Stimulated activated naive B cell treated with anti-CD40 and anti-IgM and Interleukin-4, amounts not matched to agents 10 μg/mL and 1 μg/mL and 100 μg/mL, for 72 hours (primary cell): ENCODE data around the gene RILPL2.
"Not testable (repeated sequence)": the region's sequence is repeated elsewhere in the genome, so short reads cannot be mapped to it uniquely, and the experiment has no call there.

Experiments used
- ATAC-seq, 2 donors: fragments of 150-1000 bp; cut with Tn5 transposase; replicated peaks; 2 replicates each; pipeline ENCODE4 v1.10.0; 2021; ENCODE audit warnings: moderate library complexity in 1 of 2
- DNase-seq: peaks from one replicate; pipeline ENCODE4 v3.0.0; 2021
- H3K27ac Mint-ChIP-seq: one replicate; pipeline ENCODE4 v1.8.0; 2022; ENCODE audit warnings: mild to moderate bottlenecking, mixed read lengths
- H3K27me3 Mint-ChIP-seq, 2 donors: one replicate each; pipeline ENCODE4 v1.8.0; 2022; ENCODE audit warnings: mixed read lengths in 2 of 2
- H3K36me3 Mint-ChIP-seq, 2 donors: one replicate each; pipeline ENCODE4 v1.8.0; 2022; ENCODE audit warnings: mixed read lengths in 2 of 2, mild to moderate bottlenecking in 1 of 2
- H3K4me1 Mint-ChIP-seq, 2 donors: one replicate each; pipeline ENCODE4 v1.8.0; 2022; ENCODE audit warnings: mixed read lengths in 2 of 2, mild to moderate bottlenecking in 1 of 2
- H3K4me3 Mint-ChIP-seq, 2 donors: one replicate each; pipeline ENCODE4 v1.8.0; 2022; ENCODE audit warnings: mild to moderate bottlenecking in 2 of 2, mixed read lengths in 2 of 2, moderate library complexity in 1 of 2
- H3K9me3 Mint-ChIP-seq, 2 donors: one replicate each; pipeline ENCODE4 v1.8.0; 2022; ENCODE audit warnings: mixed read lengths in 2 of 2, mild to moderate bottlenecking in 1 of 2

RILPL2 gene

GRCh38 chr12:123436017-123436964 is at the start of gene RILPL2:
TSS of gene RILPL2 (minus strand) at chr12:123436684. CDS start at chr12:123436420, 264 bp downstream.
- peak within 1 kb of the TSS; percentile 100 for H3K27ac Mint-ChIP-seq
- H3K27me3 Mint-ChIP-seq: no peaks in the 10 kb centered on the region
- H3K9me3 Mint-ChIP-seq: no peaks in the 10 kb centered on the region
- peaks cover 20 to 43% of the 10 kb centered on the region in 2 donors for H3K4me1 Mint-ChIP-seq
- ATAC-seq: peak; percentile 87 to 91
- peak; percentile 94 for DNase-seq
- peak within 1 kb of the TSS; percentile 91 to 99 for H3K4me3 Mint-ChIP-seq
- peaks cover 21 to 31% of the 10 kb centered on the region in 2 donors for H3K36me3 Mint-ChIP-seq

DNA sequence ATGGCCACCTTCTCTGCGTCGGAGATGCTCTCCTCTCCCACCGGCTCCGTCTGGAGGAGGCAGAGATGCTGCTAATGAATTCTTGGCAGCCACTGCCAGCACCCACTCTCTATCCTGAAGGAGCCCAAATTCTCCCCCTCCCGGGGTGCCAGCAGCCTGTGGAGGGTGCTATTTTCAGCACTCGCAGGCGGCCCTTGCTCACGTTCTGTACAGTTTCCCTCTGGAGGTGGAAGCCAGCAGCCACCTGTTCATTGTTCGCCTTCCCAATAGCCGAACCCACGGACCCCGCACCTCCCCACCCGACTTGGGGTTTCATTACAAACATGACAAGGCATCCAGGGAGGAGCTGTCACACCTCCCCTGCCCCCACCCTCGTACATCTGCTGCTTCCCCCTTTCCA is 49.3 kb upstream of the RILPL2 start:
- Mint-ChIP-seq H3K27me3 (peaks cover 5 to 21% of the 10 kb centered on the region in 2 donors), H3K9me3 (no peaks in the 10 kb centered on the region), H3K4me1 (peaks cover 9 to 13% of the 10 kb centered on the region in 2 donors), H3K27ac (no peak overlapping the region), H3K36me3 (no peaks in the 10 kb centered on the region), H3K4me3 (no peak overlapping the region)
- DNase-seq (no peak), ATAC-seq (no peak)

DNA sequence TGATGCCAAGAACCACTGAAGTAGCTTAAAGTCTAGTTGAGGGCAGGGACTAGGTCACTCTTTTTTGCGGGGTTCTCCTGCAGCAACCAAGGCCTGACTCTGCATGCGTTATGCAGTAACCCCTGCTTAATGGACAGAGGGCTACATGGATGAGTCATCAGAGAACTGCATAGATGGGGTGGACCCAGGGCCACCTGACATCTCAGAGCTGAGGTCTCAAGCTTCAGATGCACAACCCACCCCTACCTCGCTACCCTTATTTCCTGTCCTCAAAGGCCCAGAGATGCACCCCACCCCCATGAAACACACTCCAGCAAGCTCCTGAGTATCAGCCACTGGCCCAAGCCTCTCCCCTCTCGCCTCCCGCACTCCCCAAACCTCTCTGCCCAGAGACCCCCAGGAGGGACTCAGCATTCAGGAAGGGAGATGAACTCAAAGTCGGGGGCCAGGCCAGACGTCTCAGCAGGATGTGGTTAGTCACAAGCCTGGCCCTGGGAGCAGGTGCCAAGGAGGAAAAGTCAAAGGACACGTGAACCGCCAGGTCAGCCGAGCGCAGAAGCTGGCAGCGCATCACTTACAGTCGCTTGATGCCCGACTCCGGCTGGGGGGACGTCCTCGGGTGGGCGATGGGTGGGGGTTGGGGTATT is 47.2 kb upstream of the RILPL2 start:
- H3K4me3 Mint-ChIP-seq: no peak overlapping the region
- no peaks in the 10 kb centered on the region for H3K9me3 Mint-ChIP-seq
- H3K4me1 Mint-ChIP-seq: peaks cover 12 to 13% of the 10 kb centered on the region in 2 donors
- no peak for DNase-seq
- peaks cover 5 to 21% of the 10 kb centered on the region in 2 donors for H3K27me3 Mint-ChIP-seq
- peak; percentile 46 to 58 for ATAC-seq
- no peak overlapping the region for H3K27ac Mint-ChIP-seq
- H3K36me3 Mint-ChIP-seq: peaks cover 0 to 2% of the 10 kb centered on the region in 2 donors

DNA sequence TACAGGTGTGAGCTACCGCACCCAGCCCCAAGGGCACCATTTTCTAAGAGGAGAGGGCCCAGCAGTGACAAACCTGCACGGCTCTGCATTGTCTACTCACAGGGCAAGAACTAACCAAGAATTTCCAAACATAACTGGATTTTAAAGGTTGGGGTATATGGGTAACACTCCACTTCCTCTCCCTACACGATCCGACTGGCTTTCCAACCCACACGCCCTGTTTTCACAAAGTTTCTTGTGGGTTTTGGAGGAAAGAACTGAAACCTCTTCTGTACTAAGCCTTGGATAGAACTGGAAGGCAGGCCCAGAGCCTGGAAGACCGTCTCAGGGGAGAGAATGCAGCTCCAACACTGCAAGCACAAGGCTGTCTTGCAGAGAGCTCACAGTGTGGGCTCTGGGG is 46.4 kb upstream of the RILPL2 start:
- Mint-ChIP-seq H3K36me3 (peaks cover 3 to 4% of the 10 kb centered on the region in 2 donors), H3K4me1 (peaks cover 13 to 14% of the 10 kb centered on the region in 2 donors), H3K9me3 (no peaks in the 10 kb centered on the region), H3K27me3 (peaks cover 5 to 13% of the 10 kb centered on the region in 2 donors), H3K4me3 (no peak overlapping the region), H3K27ac (no peak overlapping the region)
- DNase-seq (no peak), ATAC-seq (no peak)

DNA sequence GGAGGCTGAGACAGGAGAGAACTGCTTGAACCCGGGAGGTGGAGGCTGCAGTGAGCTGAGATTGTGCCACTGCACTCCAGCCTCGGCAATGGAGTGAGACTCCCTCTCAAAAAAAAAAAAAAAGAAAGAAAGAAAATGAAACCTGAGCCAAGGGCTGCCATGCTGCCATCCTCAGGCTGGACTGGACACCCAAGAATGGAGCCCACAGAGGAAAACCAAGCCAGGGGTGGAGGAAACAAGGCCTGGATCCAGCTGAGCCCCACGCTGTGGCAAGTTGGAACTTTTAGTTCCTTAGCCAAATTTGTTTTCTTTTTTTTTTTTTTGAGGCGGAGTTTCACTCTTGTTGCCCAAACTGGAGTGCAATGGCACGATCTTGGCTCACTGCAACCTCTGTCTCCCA is 44.8 kb upstream of the RILPL2 start:
- H3K4me3 Mint-ChIP-seq, ATAC-seq, H3K27ac Mint-ChIP-seq, DNase-seq, H3K9me3 Mint-ChIP-seq: not testable (repeated sequence)
- peaks cover 4 to 11% of the 10 kb centered on the region in 2 donors for H3K27me3 Mint-ChIP-seq
- peaks cover 5 to 10% of the 10 kb centered on the region in 2 donors for H3K36me3 Mint-ChIP-seq
- peaks cover 13 to 16% of the 10 kb centered on the region in 2 donors for H3K4me1 Mint-ChIP-seq

- no peaks in the 10 kb centered on the region for H3K9me3 Mint-ChIP-seq
- no peak overlapping the region for H3K27ac Mint-ChIP-seq
- DNase-seq: no peak
- H3K4me3 Mint-ChIP-seq: no peak overlapping the region
- H3K4me1 Mint-ChIP-seq: peaks cover 22 to 26% of the 10 kb centered on the region in 2 donors
- no peak for ATAC-seq
- peaks cover 12 to 21% of the 10 kb centered on the region in 2 donors for H3K36me3 Mint-ChIP-seq
- peaks cover 0 to 5% of the 10 kb centered on the region in 2 donors for H3K27me3 Mint-ChIP-seq
Measured at GRCh38 chr12:123479442-123480180, 43.1 kb upstream of the RILPL2 start.

GRCh38 chr12:123478762-123479161 is 42.3 kb upstream of the RILPL2 start:
- Mint-ChIP-seq H3K9me3 (no peaks in the 10 kb centered on the region), H3K4me3 (no peak overlapping the region), H3K27ac (no peak overlapping the region), H3K4me1 (peaks cover 18 to 24% of the 10 kb centered on the region in 2 donors), H3K27me3 (no peaks in the 10 kb centered on the region), H3K36me3 (peaks cover 12 to 21% of the 10 kb centered on the region in 2 donors)
- DNase-seq (no peak), ATAC-seq (no peak)

DNA sequence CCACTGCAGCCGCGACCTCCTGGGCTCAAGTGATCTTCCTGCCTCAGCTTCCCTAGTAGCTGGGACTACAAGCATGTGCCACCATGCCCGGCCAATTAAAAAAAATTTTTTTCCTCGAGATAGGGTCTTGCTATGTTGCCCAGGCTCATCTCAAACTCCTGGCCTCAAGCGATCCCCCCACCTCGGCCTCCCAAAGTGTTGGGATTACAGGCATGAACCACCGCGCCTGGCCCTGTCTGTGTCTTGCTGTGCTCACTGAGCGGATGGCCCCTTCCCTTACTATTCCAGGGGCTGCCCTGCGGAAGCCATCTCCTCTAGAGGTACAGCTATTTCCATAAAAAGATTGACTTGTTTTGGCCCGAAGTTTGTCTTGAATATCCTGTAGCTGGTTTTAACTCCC is 41.6 kb upstream of the RILPL2 start:
- Mint-ChIP-seq H3K4me1 (peaks cover 16 to 21% of the 10 kb centered on the region in 2 donors), H3K4me3 (no peak overlapping the region), H3K27ac (no peak overlapping the region), H3K36me3 (peaks cover 12 to 21% of the 10 kb centered on the region in 2 donors), H3K27me3 (no peaks in the 10 kb centered on the region), H3K9me3 (no peaks in the 10 kb centered on the region)
- no peak for ATAC-seq
- DNase-seq: no peak

DNA sequence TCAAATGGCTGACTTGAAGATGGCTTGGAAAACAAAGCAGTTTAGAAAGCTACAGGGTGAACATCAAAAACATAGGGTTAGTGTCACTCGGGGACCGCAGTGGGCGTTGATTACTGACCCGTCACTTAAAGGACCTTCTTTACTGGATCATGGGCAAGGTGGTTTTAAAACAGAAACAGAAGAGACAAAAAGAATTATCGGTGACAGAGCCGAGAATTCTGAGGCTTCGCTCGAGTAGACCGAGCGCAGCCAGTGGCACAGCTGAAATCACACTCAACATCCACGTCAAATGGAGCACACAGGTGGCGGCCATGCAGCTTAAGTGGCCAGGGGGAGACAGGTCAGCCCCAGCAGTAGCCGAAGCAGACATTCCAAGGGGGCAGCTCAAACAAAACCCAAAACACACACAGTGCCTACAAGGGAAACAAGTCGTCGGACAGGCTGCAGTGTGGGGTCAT is 38.8 kb upstream of the RILPL2 start:
- Mint-ChIP-seq H3K27me3 (no peaks in the 10 kb centered on the region), H3K4me3 (no peak overlapping the region), H3K9me3 (no peaks in the 10 kb centered on the region), H3K27ac (peak overlapping the region; percentile 86), H3K4me1 (peaks cover 16 to 21% of the 10 kb centered on the region in 2 donors), H3K36me3 (peaks cover 19 to 35% of the 10 kb centered on the region in 2 donors)
- ATAC-seq (no peak), DNase-seq (no peak)

GRCh38 chr12:123474485-123475245 is 38.2 kb upstream of the RILPL2 start:
- peak overlapping the region; percentile 86 for H3K27ac Mint-ChIP-seq
- H3K36me3 Mint-ChIP-seq: peaks cover 19 to 35% of the 10 kb centered on the region in 2 donors
- DNase-seq (no peak), ATAC-seq (peak in 1 of 2 donors; percentile 50)
- H3K9me3 Mint-ChIP-seq: no peaks in the 10 kb centered on the region
- H3K4me1 Mint-ChIP-seq: peaks cover 16 to 20% of the 10 kb centered on the region in 2 donors
- no peaks in the 10 kb centered on the region for H3K27me3 Mint-ChIP-seq
- H3K4me3 Mint-ChIP-seq: no peak overlapping the region

DNA sequence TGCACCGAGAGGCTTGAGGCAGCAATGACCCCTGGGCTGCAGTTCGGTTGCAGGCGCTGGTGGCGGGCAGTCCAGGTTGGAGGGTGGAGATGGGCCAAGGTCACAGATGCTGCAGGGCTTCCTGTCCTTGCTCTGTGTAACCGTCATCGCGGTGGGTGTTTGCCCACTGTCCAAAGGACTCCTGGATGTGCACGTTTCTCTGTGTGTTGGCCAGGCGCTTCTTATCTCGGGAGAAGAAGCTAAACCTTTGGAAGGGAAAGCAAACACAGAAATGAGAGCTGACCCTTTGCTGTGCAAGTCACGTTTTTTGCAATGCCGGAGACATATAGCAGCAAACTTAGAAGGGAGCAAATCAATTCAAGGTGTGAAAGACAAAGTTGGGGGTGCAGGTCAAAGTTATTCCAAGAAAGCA is 36.0 kb upstream of the RILPL2 start:
- Mint-ChIP-seq H3K36me3 (peaks cover 19 to 35% of the 10 kb centered on the region in 2 donors), H3K27ac (no peak overlapping the region), H3K4me1 (peaks cover 20 to 27% of the 10 kb centered on the region in 2 donors), H3K9me3 (no peaks in the 10 kb centered on the region), H3K27me3 (no peaks in the 10 kb centered on the region), H3K4me3 (no peak overlapping the region)
- DNase-seq (no peak), ATAC-seq (no peak)

DNA sequence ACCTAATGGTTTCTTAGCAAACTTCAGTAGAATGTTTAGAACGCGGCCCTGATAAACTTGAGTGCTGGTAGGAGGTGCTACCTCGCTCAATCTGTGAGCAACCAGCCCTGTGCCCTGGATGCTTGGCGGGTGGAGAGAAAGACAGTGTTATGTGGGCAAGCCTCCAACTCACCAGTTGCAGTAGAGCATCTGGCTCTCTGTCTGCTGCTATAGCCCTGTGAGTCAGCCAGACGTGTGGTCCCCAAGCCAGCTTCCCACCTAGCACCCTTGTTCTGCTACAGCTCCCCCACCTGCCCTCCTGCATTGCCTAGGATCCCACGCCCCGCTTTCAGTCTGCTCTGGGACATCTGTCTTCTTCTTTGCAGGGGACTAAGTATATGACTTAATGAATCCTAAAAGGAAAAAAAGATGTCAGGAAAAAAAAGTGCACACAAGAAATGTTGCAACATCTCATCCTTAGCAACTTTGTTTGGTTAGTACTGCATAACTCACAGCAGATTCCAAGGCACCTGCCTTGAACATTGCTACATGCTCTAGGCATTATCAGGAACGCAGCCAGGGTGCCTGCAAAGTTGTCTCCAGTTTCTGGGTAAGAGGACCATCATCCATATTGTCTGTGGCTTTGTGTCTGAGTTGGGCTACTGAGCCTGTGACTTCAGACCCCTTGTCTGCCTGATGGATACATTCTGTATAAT is 35.0 kb upstream of the RILPL2 start:
- H3K4me3 Mint-ChIP-seq: no peak overlapping the region
- no peaks in the 10 kb centered on the region for H3K9me3 Mint-ChIP-seq
- no peak for DNase-seq
- peaks cover 17 to 31% of the 10 kb centered on the region in 2 donors for H3K36me3 Mint-ChIP-seq
- H3K4me1 Mint-ChIP-seq: peaks cover 18 to 27% of the 10 kb centered on the region in 2 donors
- no peak for ATAC-seq
- H3K27me3 Mint-ChIP-seq: no peaks in the 10 kb centered on the region
- H3K27ac Mint-ChIP-seq: no peak overlapping the region

GRCh38 chr12:123469978-123470377 is 33.5 kb upstream of the RILPL2 start:
- Mint-ChIP-seq H3K4me3 (no peak overlapping the region), H3K27me3 (no peaks in the 10 kb centered on the region), H3K4me1 (peaks cover 20% of the 10 kb centered on the region in 2 donors), H3K9me3 (no peaks in the 10 kb centered on the region), H3K27ac (no peak overlapping the region), H3K36me3 (peaks cover 22 to 33% of the 10 kb centered on the region in 2 donors)
- no peak for ATAC-seq
- no peak for DNase-seq
